HepG2 (cell line): ENCODE measurements around the gene C13orf42. TPM values are rescaled to one million over a fixed set of nuclear protein-coding genes. Genes with fewer than 3 reads are reported as not detected.

Experiments used
- ATAC-seq: fragments of 200-7000 bp; cut with Tn5 transposase; 3 replicates; pipeline ENCODE4 v1.9.1; 2020; ENCODE audit warnings: mild to moderate bottlenecking, moderate library complexity
- BruUV-seq: library from RNA; stranded (reverse); fragments of 400-500 nt; replicated peaks from 2 replicates; lab custom pipeline; 2021; lab: Mats Ljungman, UMichigan
- CTCF ChIA-PET: fragments of 300-600 bp; formaldehyde crosslinking; extraction: SDS; loops from one replicate; lab custom pipeline; 2021; ENCODE audit warnings: low total read pairs, inconsistent platforms, low intra/inter-chr PET ratio; lab: Yijun Ruan, JAX
- POLR2A ChIA-PET: fragments of 350-600 bp; sonication (Branson Sonifier 250); formaldehyde crosslinking; loops from one replicate; lab custom pipeline; 2020; ENCODE audit warnings: antibody characterized with exemption, inconsistent platforms; lab: Yijun Ruan, JAX
- DNase-seq: peaks from one replicate; pipeline ENCODE4 v3.0.0-alpha.2; 2015; ENCODE audit warnings: low spot score
- FAIRE-seq: peaks from 3 replicates; lab custom pipeline; 2011; peaks lifted over from hg19 to GRCh38; lab: Jason Lieb, UNC
- H2AFZ ChIP-seq: one replicate; pipeline ENCODE4 v1.6.1; 2011; ENCODE audit warnings: low read length, inconsistent platforms
- H3K27ac ChIP-seq: fragments of 300-600 bp; 3 replicates; pipeline ENCODE4 v1.8.0; 2011; ENCODE audit warnings: mixed run types, mild to moderate bottlenecking, mixed read lengths, low read length, inconsistent platforms; ENCODE audit not compliant: insufficient read depth; ENCODE audit errors: extremely low read length
- H3K27me3 ChIP-seq, 2 experiments: fragments of 200-600 bp in 1 of 2; 2 replicates in 1 of 2; 3 replicates in 1 of 2; pipeline versions ENCODE4 v1.6.0 to v1.8.0; 2011; ENCODE audit warnings: low read length in 2 of 2, mild to moderate bottlenecking in 2 of 2, moderate library complexity in 2 of 2, inconsistent platforms in 1 of 2; ENCODE audit not compliant: insufficient read depth in 2 of 2, control insufficient read depth in 1 of 2
- H3K36me3 ChIP-seq, 2 experiments: fragments of 200-600 bp in 1 of 2; replicated peaks in 1 of 2; 2 replicates in 1 of 2; 3 replicates in 1 of 2; pipeline versions ENCODE4 v1.5.1 to v1.8.0; 2011; ENCODE audit warnings: low read length in 2 of 2, inconsistent platforms in 1 of 2; ENCODE audit not compliant: insufficient read depth in 2 of 2, control insufficient read depth in 1 of 2
- H3K4me1 ChIP-seq: 2 replicates; pipeline ENCODE4 v1.5.1; 2012; ENCODE audit warnings: low read length, inconsistent platforms; ENCODE audit not compliant: insufficient read depth
- H3K4me2 ChIP-seq: 2 replicates; pipeline ENCODE4 v1.6.0; 2011; ENCODE audit warnings: low read depth, low read length, inconsistent platforms
- H3K4me3 ChIP-seq, 3 experiments: fragments of 200-600 bp in 1 of 3; sonication (generic), shearing (Covaris generic) in 1 of 3; replicated peaks in 1 of 3; 2 replicates each; pipeline ENCODE4 v1.5.1; 2011 to 2016; ENCODE audit warnings: low read length in 3 of 3, inconsistent platforms in 2 of 3, low read depth in 2 of 3, mild to moderate bottlenecking in 2 of 3, control low read depth in 1 of 3, mixed read lengths in 1 of 3; ENCODE audit not compliant: insufficient read depth in 1 of 3
- H3K79me2 ChIP-seq: one replicate; pipeline ENCODE4 v1.6.1; 2011; ENCODE audit warnings: low read length, inconsistent platforms; ENCODE audit not compliant: insufficient read depth
- H3K9ac ChIP-seq: 2 replicates; pipeline ENCODE4 v1.6.0; 2011; ENCODE audit warnings: mild to moderate bottlenecking, low read depth, low read length, inconsistent platforms; ENCODE audit not compliant: insufficient read depth
- H3K9me3 ChIP-seq: 2 replicates; pipeline ENCODE4 v1.5.1; 2012; ENCODE audit warnings: mild to moderate bottlenecking, low read length
- H4K20me1 ChIP-seq: 2 replicates; pipeline ENCODE4 v1.6.0; 2011; ENCODE audit warnings: inconsistent platforms, mild to moderate bottlenecking, low read length, moderate library complexity; ENCODE audit not compliant: insufficient read depth
- FOXA3 ChIP-seq: IDR thresholded peaks from 2 replicates; pipeline ENCODE4 v1.6.1; 2016; ENCODE audit warnings: missing genetic modification reagents, missing compliant biosample characterization
- GATAD1 ChIP-seq: IDR thresholded peaks from 2 replicates; pipeline ENCODE4 v1.6.1; 2016; ENCODE audit warnings: missing genetic modification reagents, missing compliant biosample characterization
- GPN1 ChIP-seq: sonication (generic); formaldehyde crosslinking; IDR thresholded peaks from 2 replicates; pipeline ENCODE4 v1.5.1; 2020; ENCODE audit warnings: missing genetic modification reagents, borderline replicate concordance
- JARID2 ChIP-seq: sonication (generic); formaldehyde crosslinking; IDR thresholded peaks from 2 replicates; pipeline ENCODE4 v1.8.1; 2023; ENCODE audit warnings: missing genetic modification reagents, inconsistent platforms; ENCODE audit not compliant: insufficient replicate concordance
- NFYC ChIP-seq: IDR thresholded peaks from 2 replicates; pipeline ENCODE4 v1.6.1; 2016; ENCODE audit warnings: missing genetic modification reagents, missing compliant biosample characterization
- RBAK ChIP-seq: sonication (generic); formaldehyde crosslinking; IDR thresholded peaks from 2 replicates; pipeline ENCODE4 v1.5.1; 2020; ENCODE audit warnings: mild to moderate bottlenecking, missing genetic modification reagents
- RXRB ChIP-seq: IDR thresholded peaks from 2 replicates; pipeline ENCODE4 v1.6.1; 2016; ENCODE audit warnings: borderline replicate concordance, missing genetic modification reagents, missing compliant biosample characterization
- SNRNP70 ChIP-seq: fragments of 200-400 bp; formaldehyde crosslinking; IDR thresholded peaks from 2 replicates; pipeline ENCODE4 v1.6.1; 2017; ENCODE audit warnings: mild to moderate bottlenecking, low read depth, low read length, moderate library complexity
- ZNF34 ChIP-seq: sonication (generic); formaldehyde crosslinking; IDR thresholded peaks from 2 replicates; pipeline ENCODE4 v1.4.0; 2020; ENCODE audit warnings: mild to moderate bottlenecking, missing genetic modification reagents, borderline replicate concordance
- ZNF577 ChIP-seq: sonication (generic); formaldehyde crosslinking; IDR thresholded peaks from 2 replicates; pipeline ENCODE4 v1.4.0; 2020; ENCODE audit warnings: mild to moderate bottlenecking, low read depth, missing genetic modification reagents, borderline replicate concordance
- ZNF598 ChIP-seq: sonication (generic); formaldehyde crosslinking; IDR thresholded peaks from 2 replicates; pipeline ENCODE4 v1.5.1; 2020; ENCODE audit warnings: mild to moderate bottlenecking, missing genetic modification reagents, borderline replicate concordance
- ZNF891 ChIP-seq: sonication (generic); formaldehyde crosslinking; IDR thresholded peaks from 2 replicates; pipeline ENCODE4 v1.5.0; 2020; ENCODE audit warnings: mild to moderate bottlenecking, missing genetic modification reagents
- WGBS: methylation state at CpG from one replicate; pipeline ENCODE4 v1.1.6; 2017; ENCODE audit warnings: low lambda C conversion rate; 5-methylcytosine and 5-hydroxymethylcytosine counted together
- in situ Hi-C: cut with HindIII; loops from 2 replicates; pipeline ENCODE4 v1.10.0; 2017; ENCODE audit warnings: low pct_unique_long_range_greater_than_20kb; ENCODE audit not compliant: extremely low pct_ligation_motif_present
- intact Hi-C: fragments of 100-400 bp; cut with micrococcal nuclease; formaldehyde crosslinking; loops from one replicate; pipeline ENCODE4 v1.10.0; 2022; ENCODE audit not compliant: unreplicated experiment
- polyA plus RNA-seq, 8 experiments: library from polyadenylated mRNA; depleted of rRNA in 3 of 8; stranded (reverse) in 7 of 8; unstranded in 1 of 8; fragments of >200 nt; fragmentation: Illumina TruSeq in 4 of 8; extraction: Trizol in 4 of 8; gene quantifications; 2 replicates each; pipeline versions ENCODE4 v1.2.1 to v1.2.3, GENCODE V29; 2011 to 2016; ENCODE audit warnings: low read depth in 4 of 8, missing spikeins in 1 of 8, mixed read lengths in 1 of 8; ENCODE audit not compliant: insufficient read depth in 1 of 8
- total RNA-seq, 5 experiments: library from RNA; depleted of rRNA; stranded (reverse); fragments of >200 nt; fragmentation: Illumina TruSeq; extraction: Trizol; gene quantifications; 2 replicates each; pipeline ENCODE4 v1.2.3, GENCODE V29; 2016; ENCODE audit warnings: low read depth in 1 of 5
- TF ChIP-seq, protein P1 (sequence below): sonication (generic); formaldehyde crosslinking; IDR thresholded peaks from 2 replicates; pipeline ENCODE4 v1.5.1; 2020; ENCODE audit warnings: mild to moderate bottlenecking, missing genetic modification reagents, moderate library complexity
- TF ChIP-seq, protein P2 (sequence below): sonication (generic); formaldehyde crosslinking; conservative IDR thresholded peaks from 2 replicates; pipeline ENCODE4 v1.4.0; 2020; ENCODE audit warnings: missing genetic modification reagents

The C13orf42 gene
- total and polyA plus RNA-seq, 2 of the 13 experiments (the other 11 are each of a cell fraction or from before 2014, with no cell fraction given), result not detected

- intact Hi-C loops (no loop called here), in situ Hi-C loops (loop anchor here (25.0 kb wide), 2 partner anchors 1070 to 1395 kb away; partner anchors contain the start of gene TRIM13)
- Histone ChIP-seq H3K9me3 (no peaks in the 10 kb centered on the region), H3K79me2 (no peaks in the 10 kb centered on the region), H3K4me3 (no peak overlapping the region), H3K36me3 (no peaks in the 10 kb centered on the region), H3K4me1 (no peaks in the 10 kb centered on the region), H3K27ac (no peak overlapping the region), H2AFZ (no peak overlapping the region), H3K4me2 (no peak overlapping the region), H3K9ac (no peak overlapping the region), H3K27me3 (no peaks in the 10 kb centered on the region), H4K20me1 (no peaks in the 10 kb centered on the region)
- POLR2A ChIA-PET, result no interaction called here
- FAIRE-seq, result no peak
- no peak for DNase-seq
- TF ChIP-seq ZNF577 (CRISPR knock-in tag), result no peak
- no peak for TF ChIP-seq SNRNP70
- TF ChIP-seq NFYC, result no peak
- no peak for TF ChIP-seq RBAK (CRISPR knock-in tag)
- TF ChIP-seq ZNF598 (CRISPR knock-in tag), result no peak
- no peak for TF ChIP-seq GPN1 (CRISPR knock-in tag)
- TF ChIP-seq, protein P1, sequence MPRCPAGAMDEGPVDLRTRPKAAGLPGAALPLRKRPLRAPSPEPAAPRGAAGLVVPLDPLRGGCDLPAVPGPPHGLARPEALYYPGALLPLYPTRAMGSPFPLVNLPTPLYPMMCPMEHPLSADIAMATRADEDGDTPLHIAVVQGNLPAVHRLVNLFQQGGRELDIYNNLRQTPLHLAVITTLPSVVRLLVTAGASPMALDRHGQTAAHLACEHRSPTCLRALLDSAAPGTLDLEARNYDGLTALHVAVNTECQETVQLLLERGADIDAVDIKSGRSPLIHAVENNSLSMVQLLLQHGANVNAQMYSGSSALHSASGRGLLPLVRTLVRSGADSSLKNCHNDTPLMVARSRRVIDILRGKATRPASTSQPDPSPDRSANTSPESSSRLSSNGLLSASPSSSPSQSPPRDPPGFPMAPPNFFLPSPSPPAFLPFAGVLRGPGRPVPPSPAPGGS (CRISPR knock-in tag), result no peak
- TF ChIP-seq ZNF34 (CRISPR knock-in tag), result no peak
- no TSS peak for BruUV-seq
- ATAC-seq, result no peak
- CTCF ChIA-PET, result no interaction called here
Observed at GRCh38 chr13:51057001-51057400, 54.1 kb downstream of the C13orf42 start.

- no peak for FAIRE-seq
- CTCF ChIA-PET, result no interaction called here
- Histone ChIP-seq H3K4me2 (no peak overlapping the region), H3K27me3 (peaks cover 0 to 6% of the 10 kb centered on the region in 2 experiments; a peak in 1 of 5 replicates), H3K27ac (no peak overlapping the region), H3K4me1 (no peaks in the 10 kb centered on the region), H3K36me3 (no peaks in the 10 kb centered on the region), H2AFZ (no peak overlapping the region), H3K9me3 (no peaks in the 10 kb centered on the region), H3K4me3 (no peak overlapping the region), H4K20me1 (no peaks in the 10 kb centered on the region), H3K79me2 (no peaks in the 10 kb centered on the region), H3K9ac (no peak overlapping the region)
- WGBS, result 16% methylated on average over 3 of the region's 3 CpGs
- intact Hi-C loops, result no loop called here
- no peak for TF ChIP-seq JARID2 (CRISPR knock-in tag)
- no peak for TF ChIP-seq ZNF891
- no peak for TF ChIP-seq GATAD1 (CRISPR knock-in tag)
- TF ChIP-seq FOXA3 (CRISPR knock-in tag), result no peak
- TF ChIP-seq, protein P2, sequence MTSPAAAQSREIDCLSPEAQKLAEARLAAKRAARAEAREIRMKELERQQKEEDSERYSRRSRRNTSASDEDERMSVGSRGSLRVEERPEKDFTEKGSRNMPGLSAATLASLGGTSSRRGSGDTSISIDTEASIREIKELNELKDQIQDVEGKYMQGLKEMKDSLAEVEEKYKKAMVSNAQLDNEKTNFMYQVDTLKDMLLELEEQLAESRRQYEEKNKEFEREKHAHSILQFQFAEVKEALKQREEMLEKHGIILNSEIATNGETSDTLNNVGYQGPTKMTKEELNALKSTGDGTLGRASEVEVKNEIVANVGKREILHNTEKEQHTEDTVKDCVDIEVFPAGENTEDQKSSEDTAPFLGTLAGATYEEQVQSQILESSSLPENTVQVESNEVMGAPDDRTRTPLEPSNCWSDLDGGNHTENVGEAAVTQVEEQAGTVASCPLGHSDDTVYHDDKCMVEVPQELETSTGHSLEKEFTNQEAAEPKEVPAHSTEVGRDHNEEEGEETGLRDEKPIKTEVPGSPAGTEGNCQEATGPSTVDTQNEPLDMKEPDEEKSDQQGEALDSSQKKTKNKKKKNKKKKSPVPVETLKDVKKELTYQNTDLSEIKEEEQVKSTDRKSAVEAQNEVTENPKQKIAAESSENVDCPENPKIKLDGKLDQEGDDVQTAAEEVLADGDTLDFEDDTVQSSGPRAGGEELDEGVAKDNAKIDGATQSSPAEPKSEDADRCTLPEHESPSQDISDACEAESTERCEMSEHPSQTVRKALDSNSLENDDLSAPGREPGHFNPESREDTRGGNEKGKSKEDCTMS (CRISPR knock-in tag), result no peak
- no peak for TF ChIP-seq RXRB (CRISPR knock-in tag)
- no TSS peak for BruUV-seq
- POLR2A ChIA-PET, result no interaction called here
- no peak for ATAC-seq
- in situ Hi-C loops, result loop anchor here (25.0 kb wide), 2 partner anchors 1065 to 1390 kb away; partner anchors contain the start of gene TRIM13
- no peak for DNase-seq
Observed at GRCh38 chr13:51052581-51052980, 58.5 kb downstream of the C13orf42 start.
